GM21723 (cell line): ENCODE results near the gene SAT2.

Experiments used
- ATAC-seq: cut with Tn5 transposase; IDR thresholded peaks from one replicate; pipeline ENCODE4 v1.9.1; 2021; ENCODE audit warnings: mild to moderate bottlenecking, moderate library complexity; ENCODE audit not compliant: unreplicated experiment

Gene SAT2

GRCh38 chr17:7592422-7593021 lies 35.1 kb downstream of the SAT2 start:
- ATAC-seq = no peak

- ATAC-seq = no peak
These were observed 36.0 kb downstream of the SAT2 start for GRCh38 chr17:7591596-7591995.

- no peak for ATAC-seq
These were observed 36.9 kb downstream of the SAT2 start for GRCh38 chr17:7590743-7591142.

GRCh38 chr17:7589891-7590691 lies 37.5 kb downstream of the SAT2 start, which contains the start of gene SOX15:
Gene SOX15, minus strand, starts transcription at chr17:7590094. Its CDS starts 418 bp downstream, at chr17:7589676.
- ATAC-seq = no peak

GRCh38 chr17:7589204-7589868 lies 38.3 kb downstream of the SAT2 start:
- no peak for ATAC-seq

- ATAC-seq = no peak
These were observed 38.9 kb downstream of the SAT2 start for GRCh38 chr17:7588553-7589203.

- ATAC-seq = no peak
These were observed 40.0 kb downstream of the SAT2 start for GRCh38 chr17:7587420-7588151.

- ATAC-seq = no peak
These were observed 40.8 kb downstream of the SAT2 start for GRCh38 chr17:7586673-7587419.

GRCh38 chr17:7583253-7584109 lies 44.1 kb downstream of the SAT2 start, which contains the start of gene MPDU1:
Gene MPDU1, plus strand, starts transcription at chr17:7583852. Its CDS starts 11 bp downstream, at chr17:7583863.
- peak; percentile 68 for ATAC-seq

GRCh38 chr17:7582396-7583252 lies 45.0 kb downstream of the SAT2 start:
- ATAC-seq = no peak

GRCh38 chr17:7580604-7581575 lies 46.7 kb downstream of the SAT2 start:
- no peak for ATAC-seq

- ATAC-seq = no peak
These were observed 47.6 kb downstream of the SAT2 start for GRCh38 chr17:7579834-7580603.

GRCh38 chr17:7579001-7579833 lies 48.4 kb downstream of the SAT2 start, which contains the start of gene CD68:
Gene CD68, plus strand, starts transcription at chr17:7579638. Its CDS starts 40 bp downstream, at chr17:7579678.
- ATAC-seq = no peak

- ATAC-seq = no peak
These were observed 50.1 kb downstream of the SAT2 start for GRCh38 chr17:7577327-7578199.
